Cardiac muscle cell (in vitro differentiated cells and primary cell): ENCODE measurements around the gene TICAM2. TPM values are rescaled to one million over a fixed set of nuclear protein-coding genes. Genes with fewer than 3 reads are reported as not detected.
A peak's percentile ranks its signal among the peaks of the same experiment; 100 is the strongest.

ENCODE experiments used
- DNase-seq, 2 donors: peaks; one replicate each; pipeline versions ENCODE4 v3.0.0 to v3.0.0-alpha.2; 2010 to 2017; ENCODE audit warnings: low read depth in 1 of 2, low spot score in 1 of 2
- H3K27ac ChIP-seq: fragments of 200-600 bp; sonication (generic); 2 replicates; pipeline ENCODE4 v1.5.1; 2016
- H3K27me3 ChIP-seq: fragments of 200-600 bp; sonication (generic); 2 replicates; pipeline ENCODE4 v1.6.0; 2016; ENCODE audit warnings: control low read depth
- H3K36me3 ChIP-seq: fragments of 200-600 bp; sonication (generic); 2 replicates; pipeline ENCODE4 v1.5.1; 2016; ENCODE audit warnings: control low read depth
- H3K4me1 ChIP-seq: fragments of 200-600 bp; sonication (generic); 2 replicates; pipeline ENCODE4 v1.8.1; 2017; ENCODE audit warnings: low read depth, mild to moderate bottlenecking, mixed run types
- H3K4me3 ChIP-seq: fragments of 200-600 bp; sonication (generic); 2 replicates; pipeline ENCODE4 v1.5.1; 2016; ENCODE audit warnings: mild to moderate bottlenecking
- H3K9me3 ChIP-seq: fragments of 200-600 bp; sonication (generic); 2 replicates; pipeline ENCODE4 v1.5.1; 2017; ENCODE audit warnings: low read depth, mild to moderate bottlenecking, control low read depth
- CTCF ChIP-seq: IDR thresholded peaks from 2 replicates; pipeline ENCODE4 v1.5.1; 2012; ENCODE audit warnings: low read depth, mild to moderate bottlenecking, low read length
- polyA plus RNA-seq: library from polyadenylated mRNA; unstranded; fragments of >200 nt; fragmentation: Nextera tagmentation; extraction: Ambion mirVana; gene quantifications from 2 replicates; pipeline ENCODE4 v1.2.1, GENCODE V29; 2016
- total RNA-seq: library from RNA; depleted of rRNA; stranded (reverse); fragments of >200 nt; gene quantifications from 2 replicates; pipeline ENCODE4 v1.2.3, GENCODE V29; 2016

TICAM2 gene
- total and polyA plus RNA-seq, 2 experiments from 2014 or later, result 0.22 to 0.63 TPM

GRCh38 chr5:115568668-115569067 is 33.6 kb downstream of the TICAM2 start:
- no peak for TF ChIP-seq CTCF
- no peaks in the 10 kb centered on the region for H3K9me3 ChIP-seq
- no peak for DNase-seq

GRCh38 chr5:115565233-115565632 is 37.0 kb downstream of the TICAM2 start:
- no peaks in the 10 kb centered on the region for H3K9me3 ChIP-seq

More at GRCh38 chr5:115568668-115569067, 33.6 kb downstream of the TICAM2 start:
- H3K36me3 ChIP-seq, result no peaks in the 10 kb centered on the region
- no peak overlapping the region for H3K27ac ChIP-seq
- no peak overlapping the region for H3K4me3 ChIP-seq
- H3K4me1 ChIP-seq, result no peaks in the 10 kb centered on the region
- H3K27me3 ChIP-seq, result no peaks in the 10 kb centered on the region

GRCh38 chr5:115561176-115561575 is 41.1 kb downstream of the TICAM2 start:
- no peaks in the 10 kb centered on the region for H3K4me1 ChIP-seq
- no peaks in the 10 kb centered on the region for H3K27me3 ChIP-seq
- H3K27ac ChIP-seq, result no peak overlapping the region
- no peak overlapping the region for H3K4me3 ChIP-seq
- H3K36me3 ChIP-seq, result no peaks in the 10 kb centered on the region
- TF ChIP-seq CTCF, result no peak
- H3K9me3 ChIP-seq, result no peaks in the 10 kb centered on the region
- DNase-seq, result no peak

More at GRCh38 chr5:115565233-115565632, 37.0 kb downstream of the TICAM2 start:
- Histone ChIP-seq H3K27ac (no peak overlapping the region), H3K36me3 (no peaks in the 10 kb centered on the region), H3K4me3 (no peak overlapping the region), H3K4me1 (no peaks in the 10 kb centered on the region), H3K27me3 (no peaks in the 10 kb centered on the region)
- TF ChIP-seq CTCF, result no peak
- DNase-seq, result peak in 1 of 2 donors; percentile 51

- no peak for TF ChIP-seq CTCF
- no peak overlapping the region for H3K27ac ChIP-seq
- no peaks in the 10 kb centered on the region for H3K36me3 ChIP-seq
- no peaks in the 10 kb centered on the region for H3K4me1 ChIP-seq
- no peaks in the 10 kb centered on the region for H3K9me3 ChIP-seq
- no peak for DNase-seq
- no peaks in the 10 kb centered on the region for H3K27me3 ChIP-seq
- no peak overlapping the region for H3K4me3 ChIP-seq
Measured at GRCh38 chr5:115559524-115559923, 42.8 kb downstream of the TICAM2 start.

- peak in 1 of 2 donors; percentile 48 for DNase-seq
- Histone ChIP-seq H3K27ac (no peak overlapping the region), H3K27me3 (no peaks in the 10 kb centered on the region), H3K9me3 (no peaks in the 10 kb centered on the region), H3K4me1 (no peaks in the 10 kb centered on the region), H3K4me3 (no peak overlapping the region), H3K36me3 (no peaks in the 10 kb centered on the region)
- no peak for TF ChIP-seq CTCF
Measured at GRCh38 chr5:115558388-115558956, 43.8 kb downstream of the TICAM2 start.
